ENCODE data around the gene KCNJ5.

The KCNJ5 gene

DNA sequence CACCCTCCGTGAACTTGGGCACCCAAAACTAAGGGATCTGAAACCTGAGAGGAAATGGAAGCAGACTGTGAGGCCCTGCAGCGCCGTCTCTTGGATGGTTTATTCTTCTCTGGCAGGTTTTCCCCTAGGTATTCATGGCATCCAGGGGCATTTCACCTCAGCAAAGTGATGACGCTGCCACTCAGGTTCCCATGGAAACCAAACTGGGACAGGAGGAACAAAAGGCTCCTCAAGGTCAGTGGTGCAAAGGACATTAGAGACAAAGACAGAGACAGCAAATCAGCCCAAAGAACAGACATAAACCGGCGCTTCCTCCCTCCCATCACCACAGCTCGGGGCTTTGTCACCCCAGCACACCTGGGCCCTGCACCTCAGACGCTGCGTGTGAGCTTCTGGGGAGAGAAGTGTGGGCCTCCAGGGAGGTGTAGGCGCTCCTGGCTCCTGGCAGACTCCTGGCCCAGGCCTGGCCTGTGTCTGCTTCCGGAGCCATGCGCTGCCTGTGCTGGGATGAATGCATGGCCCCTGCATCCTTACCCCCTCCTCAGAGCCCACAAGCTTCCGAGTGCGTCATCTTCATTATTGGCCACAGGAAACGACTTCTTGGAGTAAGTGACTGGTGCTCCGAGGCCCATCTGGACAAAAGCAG, 45.6 kb downstream of the KCNJ5 start:
- H3K9ac ChIP-seq (ENCODE audit: low read depth, low read length) = peak overlapping the region; percentile 54

DNA sequence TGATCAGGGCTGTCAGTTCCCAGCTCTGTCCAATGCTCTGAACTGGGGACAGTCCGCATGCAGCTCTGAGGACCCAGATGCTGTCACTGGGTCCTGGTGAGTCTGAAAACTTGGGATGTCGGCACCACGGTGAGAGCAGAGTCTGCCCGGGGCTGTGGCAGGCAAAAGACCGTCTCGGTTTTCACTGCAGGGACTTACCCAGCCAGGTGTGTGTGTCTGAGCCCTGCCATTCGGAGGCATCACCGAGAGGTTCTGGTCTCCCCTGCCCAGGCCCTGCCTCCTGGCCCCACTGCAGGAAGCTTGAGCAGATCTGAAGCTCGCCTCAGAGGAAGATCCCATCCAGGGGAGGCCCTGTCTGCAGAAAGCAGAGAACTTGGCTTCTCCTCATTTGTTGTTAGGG, 46.3 kb downstream of the KCNJ5 start:
- H3K9me3 ChIP-seq (ENCODE audit: insufficient read depth, low read depth, low read length) = no peaks in the 10 kb centered on the region
- peaks cover 14% of the 10 kb centered on the region for H3K4me1 ChIP-seq (ENCODE audit: insufficient read depth, low read length)
- WGBS = 85% methylated on average over 9 of the region's 9 CpGs
- H3K4me3 ChIP-seq (ENCODE audit: low read length) = no peak overlapping the region
- H3K9ac ChIP-seq (ENCODE audit: low read depth, low read length) = peak overlapping the region; percentile 54; the same call in 1 of the 2 replicates
- H3K36me3 ChIP-seq (ENCODE audit: insufficient read depth, low read length) = no peaks in the 10 kb centered on the region
- no peak overlapping the region for H3K27ac ChIP-seq (ENCODE audit: low read depth, low read length)
- H3K27me3 ChIP-seq (ENCODE audit: insufficient read depth, low read length) = peaks cover 35% of the 10 kb centered on the region; the same call in 1 of the 2 replicates

More for the DNA sequence above, 45.6 kb downstream of the KCNJ5 start:
- Histone ChIP-seq H3K27ac (ENCODE audit: low read depth, low read length) (peak overlapping the region; percentile 33; the same call in 1 of the 2 replicates), H3K9me3 (ENCODE audit: insufficient read depth, low read depth, low read length) (no peaks in the 10 kb centered on the region), H3K4me3 (ENCODE audit: low read length) (no peak overlapping the region), H3K27me3 (ENCODE audit: insufficient read depth, low read length) (peaks cover 43% of the 10 kb centered on the region), H3K36me3 (ENCODE audit: insufficient read depth, low read length) (no peaks in the 10 kb centered on the region), H3K4me1 (ENCODE audit: insufficient read depth, low read length) (peaks cover 14% of the 10 kb centered on the region)
- WGBS = 73% methylated on average over 16 of the region's 16 CpGs

DNA sequence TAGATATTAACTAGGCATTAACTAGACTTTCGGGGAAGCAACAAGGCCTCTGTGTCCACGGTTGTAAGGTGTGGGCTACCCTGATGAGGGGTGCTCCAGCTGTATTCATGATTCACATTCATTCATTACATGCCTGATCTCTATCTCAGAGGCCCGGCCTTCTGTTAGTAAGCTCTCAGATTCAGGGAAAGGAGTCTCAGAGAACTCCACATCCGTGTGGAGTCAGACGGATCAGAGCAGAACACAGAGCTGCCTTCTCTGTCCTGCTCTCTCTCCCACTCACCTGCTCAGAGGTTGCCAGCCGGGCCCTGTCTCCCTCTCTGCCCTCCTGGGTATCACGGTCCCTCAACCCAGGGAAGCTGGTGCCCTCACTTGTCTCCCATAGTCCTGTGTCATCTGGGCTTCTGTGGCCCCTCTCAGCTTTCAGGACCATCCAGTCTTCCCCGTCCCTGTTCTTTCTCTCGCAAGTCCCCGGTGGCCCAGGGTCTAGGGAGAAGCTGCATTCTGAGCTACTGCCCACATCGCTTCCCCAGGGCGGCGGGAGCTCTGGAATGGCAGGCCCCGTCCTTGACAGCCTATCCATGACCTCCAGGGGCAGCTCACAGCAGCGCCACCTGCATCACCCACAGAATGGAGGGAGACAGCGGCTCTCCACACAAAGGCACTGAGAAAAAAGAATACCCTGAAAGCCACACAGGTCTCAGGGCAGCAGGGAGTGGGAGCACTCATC, 47.2 kb downstream of the KCNJ5 start:
- Histone ChIP-seq H3K9ac (ENCODE audit: low read depth, low read length) (no peak overlapping the region), H3K27me3 (ENCODE audit: insufficient read depth, low read length) (peaks cover 35% of the 10 kb centered on the region; the same call in 1 of the 2 replicates), H3K9me3 (ENCODE audit: insufficient read depth, low read depth, low read length) (no peaks in the 10 kb centered on the region), H3K36me3 (ENCODE audit: insufficient read depth, low read length) (no peaks in the 10 kb centered on the region), H3K4me1 (ENCODE audit: insufficient read depth, low read length) (peaks cover 14% of the 10 kb centered on the region), H3K4me3 (ENCODE audit: low read length) (no peak overlapping the region), H3K27ac (ENCODE audit: low read depth, low read length) (no peak overlapping the region)
- 90% methylated on average over 16 of the region's 16 CpGs for WGBS

DNA sequence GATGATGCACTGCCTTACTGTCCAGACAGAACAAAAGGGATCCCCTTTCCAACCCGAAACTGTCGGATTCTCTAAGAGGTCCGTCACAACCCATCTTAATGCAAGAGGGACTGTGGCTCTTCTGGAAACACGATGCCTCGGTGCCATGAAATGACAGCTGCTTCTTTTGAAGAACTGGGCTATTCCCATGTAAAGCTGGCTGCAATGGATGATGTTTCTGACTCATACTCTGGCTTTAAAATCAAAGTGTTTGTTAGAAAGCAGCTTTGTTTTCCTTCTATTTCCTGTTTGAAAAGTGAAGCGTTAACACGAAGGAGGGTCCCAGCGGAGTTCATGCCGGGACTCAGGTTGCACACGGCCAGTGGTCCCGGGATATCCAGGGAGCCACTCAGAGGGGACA, 48.4 kb downstream of the KCNJ5 start:
- no peak overlapping the region for H3K27ac ChIP-seq (ENCODE audit: low read depth, low read length)
- no peak overlapping the region for H3K4me3 ChIP-seq (ENCODE audit: low read length)
- WGBS = 77% methylated on average over 11 of the region's 11 CpGs

DNA sequence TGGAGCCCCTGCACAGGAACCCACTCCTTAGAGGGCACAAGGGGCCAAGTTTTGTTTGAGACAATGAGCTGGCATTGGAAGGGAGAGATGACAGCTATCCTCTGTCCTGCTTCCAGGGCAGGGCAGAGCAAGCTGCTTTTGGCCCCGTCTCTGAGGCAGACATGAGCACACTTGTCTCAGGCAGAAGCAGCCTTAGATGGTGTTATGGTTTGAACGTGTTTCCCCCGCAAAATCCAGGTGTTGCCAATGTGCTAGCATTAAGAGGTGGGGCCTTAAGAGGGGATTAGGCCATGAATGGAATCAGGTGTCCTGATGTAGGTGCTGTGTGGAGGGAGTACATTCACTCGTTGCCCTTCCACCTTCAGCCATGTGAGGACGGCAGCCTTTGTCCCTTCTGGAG, 49.0 kb downstream of the KCNJ5 start:
- no peak overlapping the region for H3K4me3 ChIP-seq (ENCODE audit: low read length)
- H3K4me1 ChIP-seq (ENCODE audit: insufficient read depth, low read length) = peaks cover 14% of the 10 kb centered on the region
- 88% methylated on average over 5 of the region's 5 CpGs for WGBS
- peaks cover 23% of the 10 kb centered on the region; the same call in 1 of the 2 replicates for H3K27me3 ChIP-seq (ENCODE audit: insufficient read depth, low read length)
- no peak overlapping the region for H3K9ac ChIP-seq (ENCODE audit: low read depth, low read length)
- no peaks in the 10 kb centered on the region for H3K9me3 ChIP-seq (ENCODE audit: insufficient read depth, low read depth, low read length)
- H3K36me3 ChIP-seq (ENCODE audit: insufficient read depth, low read length) = no peaks in the 10 kb centered on the region
- no peak overlapping the region for H3K27ac ChIP-seq (ENCODE audit: low read depth, low read length)

More for the DNA sequence above, 48.4 kb downstream of the KCNJ5 start:
- peaks cover 14% of the 10 kb centered on the region for H3K4me1 ChIP-seq (ENCODE audit: insufficient read depth, low read length)
- H3K9ac ChIP-seq (ENCODE audit: low read depth, low read length) = no peak overlapping the region
- no peaks in the 10 kb centered on the region for H3K36me3 ChIP-seq (ENCODE audit: insufficient read depth, low read length)
- H3K27me3 ChIP-seq (ENCODE audit: insufficient read depth, low read length) = peaks cover 28% of the 10 kb centered on the region; the same call in 1 of the 2 replicates
- no peaks in the 10 kb centered on the region for H3K9me3 ChIP-seq (ENCODE audit: insufficient read depth, low read depth, low read length)

DNA sequence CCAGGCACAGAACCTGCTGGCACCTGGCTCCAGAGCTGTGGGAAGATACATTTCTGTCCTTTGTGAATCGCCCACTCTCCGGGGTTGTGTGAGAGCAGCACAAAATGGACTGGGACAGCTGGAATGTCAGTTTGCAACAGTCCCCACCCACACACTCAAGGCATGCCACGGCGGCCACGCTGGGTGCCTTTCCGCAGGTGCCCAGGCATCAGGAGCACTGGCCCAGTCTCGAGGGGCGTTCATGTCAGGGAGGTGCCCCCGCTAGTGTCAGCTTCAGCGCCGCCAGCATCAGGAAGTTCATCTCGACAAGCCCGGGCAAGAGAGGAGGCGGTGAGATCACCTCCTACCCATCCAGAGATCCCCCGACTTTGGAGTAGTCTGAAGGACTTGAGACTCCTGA, 49.4 kb downstream of the KCNJ5 start:
- WGBS = 94% methylated on average over 15 of the region's 15 CpGs
- Histone ChIP-seq H3K9me3 (ENCODE audit: insufficient read depth, low read depth, low read length) (no peaks in the 10 kb centered on the region), H3K27me3 (ENCODE audit: insufficient read depth, low read length) (peaks cover 21% of the 10 kb centered on the region; the same call in 1 of the 2 replicates), H3K4me3 (ENCODE audit: low read length) (no peak overlapping the region), H3K9ac (ENCODE audit: low read depth, low read length) (no peak overlapping the region), H3K27ac (ENCODE audit: low read depth, low read length) (no peak overlapping the region), H3K36me3 (ENCODE audit: insufficient read depth, low read length) (no peaks in the 10 kb centered on the region), H3K4me1 (ENCODE audit: insufficient read depth, low read length) (peaks cover 14% of the 10 kb centered on the region)

DNA sequence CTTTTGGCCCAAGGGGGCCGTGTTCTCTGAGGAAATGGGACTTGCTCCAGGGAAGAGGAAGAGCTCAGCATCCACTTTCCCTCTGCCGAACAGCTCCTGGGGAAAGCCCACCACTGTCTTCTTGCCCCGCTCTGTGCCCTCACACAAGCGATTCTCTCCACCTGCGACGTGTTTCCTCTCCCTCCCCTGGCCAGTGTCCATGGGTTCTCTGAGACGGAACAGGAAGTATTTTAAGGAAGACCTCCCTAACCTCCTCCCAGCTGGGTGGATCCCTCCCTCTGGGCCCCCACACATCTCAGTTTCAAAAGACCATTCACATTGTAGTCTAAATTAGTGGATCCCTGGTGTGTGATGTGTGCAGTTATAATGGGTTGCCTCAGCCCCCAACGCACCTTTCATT, 50.0 kb downstream of the KCNJ5 start:
- H3K9me3 ChIP-seq (ENCODE audit: insufficient read depth, low read depth, low read length) = no peaks in the 10 kb centered on the region
- peaks cover 13% of the 10 kb centered on the region for H3K4me1 ChIP-seq (ENCODE audit: insufficient read depth, low read length)
- 92% methylated on average over 8 of the region's 8 CpGs for WGBS
- no peak overlapping the region for H3K4me3 ChIP-seq (ENCODE audit: low read length)
- H3K36me3 ChIP-seq (ENCODE audit: insufficient read depth, low read length) = no peaks in the 10 kb centered on the region
- no peak overlapping the region for H3K27ac ChIP-seq (ENCODE audit: low read depth, low read length)
- no peak overlapping the region for H3K9ac ChIP-seq (ENCODE audit: low read depth, low read length)
- peaks cover 21% of the 10 kb centered on the region; the same call in 1 of the 2 replicates for H3K27me3 ChIP-seq (ENCODE audit: insufficient read depth, low read length)

DNA sequence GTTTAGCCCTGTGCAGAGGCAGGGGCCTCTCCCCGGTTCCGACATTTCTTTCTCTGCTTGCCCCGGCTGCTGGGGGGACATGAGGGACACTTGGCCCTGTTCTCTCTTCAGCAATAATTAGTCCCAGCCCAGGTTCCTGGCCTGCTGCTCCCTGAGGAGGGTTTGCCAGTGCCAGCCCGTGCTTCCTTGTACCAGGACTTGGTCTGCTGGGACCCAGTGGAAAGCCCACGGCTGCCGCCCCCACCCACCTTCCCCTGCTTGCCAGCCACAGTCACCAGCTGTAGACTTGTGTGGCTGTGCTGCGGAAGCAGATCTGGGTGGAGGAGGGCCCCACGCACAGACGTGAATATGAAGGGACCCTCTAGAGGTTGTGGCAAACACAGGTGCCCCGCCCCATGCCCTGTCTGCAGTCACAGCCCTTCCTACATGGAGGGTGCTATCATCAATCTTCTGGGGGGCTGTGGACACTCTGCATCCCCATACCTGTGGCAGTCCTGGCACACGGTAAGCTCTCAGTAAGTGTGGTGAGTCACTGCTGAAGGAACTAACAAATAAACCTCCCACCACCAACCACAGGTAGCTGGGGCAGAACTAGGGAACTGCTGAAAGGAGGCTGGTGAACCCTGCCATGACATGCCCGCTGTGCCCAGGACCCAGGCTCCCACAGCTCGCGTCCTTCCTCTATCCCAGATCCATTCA, 50.6 kb downstream of the KCNJ5 start:
- Histone ChIP-seq H3K27ac (ENCODE audit: low read depth, low read length) (no peak overlapping the region), H3K36me3 (ENCODE audit: insufficient read depth, low read length) (no peaks in the 10 kb centered on the region), H3K9ac (ENCODE audit: low read depth, low read length) (no peak overlapping the region), H3K4me1 (ENCODE audit: insufficient read depth, low read length) (peaks cover 7% of the 10 kb centered on the region), H3K9me3 (ENCODE audit: insufficient read depth, low read depth, low read length) (no peaks in the 10 kb centered on the region), H3K27me3 (ENCODE audit: insufficient read depth, low read length) (peaks cover 21% of the 10 kb centered on the region; the same call in 1 of the 2 replicates), H3K4me3 (ENCODE audit: low read length) (no peak overlapping the region)
- WGBS = 89% methylated on average over 14 of the region's 14 CpGs

DNA sequence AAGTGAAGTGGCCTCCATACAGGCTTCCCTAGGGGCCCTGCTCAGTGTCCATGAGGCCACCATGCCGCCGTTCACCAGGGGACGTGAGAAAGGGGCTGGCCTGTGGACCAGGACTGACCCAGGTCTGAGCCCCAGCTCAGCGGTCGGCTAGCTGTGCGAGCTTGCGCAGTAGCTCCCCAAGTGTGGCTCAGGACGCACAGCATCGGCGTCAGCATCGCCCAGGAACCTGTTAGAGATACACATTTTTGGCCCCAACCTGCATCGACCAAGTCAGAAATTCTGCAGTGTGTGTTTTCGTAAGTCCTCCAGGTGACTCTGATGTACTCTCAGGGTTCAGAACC, 51.1 kb downstream of the KCNJ5 start:
- H3K36me3 ChIP-seq (ENCODE audit: insufficient read depth, low read length) = no peaks in the 10 kb centered on the region
- H3K27me3 ChIP-seq (ENCODE audit: insufficient read depth, low read length) = peaks cover 17% of the 10 kb centered on the region; the same call in 1 of the 2 replicates
- H3K9ac ChIP-seq (ENCODE audit: low read depth, low read length) = no peak overlapping the region
- H3K9me3 ChIP-seq (ENCODE audit: insufficient read depth, low read depth, low read length) = no peaks in the 10 kb centered on the region
- H3K27ac ChIP-seq (ENCODE audit: low read depth, low read length) = no peak overlapping the region
- peaks cover 2% of the 10 kb centered on the region for H3K4me1 ChIP-seq (ENCODE audit: insufficient read depth, low read length)
- H3K4me3 ChIP-seq (ENCODE audit: low read length) = no peak overlapping the region
- 96% methylated on average over 13 of the region's 13 CpGs for WGBS

DNA sequence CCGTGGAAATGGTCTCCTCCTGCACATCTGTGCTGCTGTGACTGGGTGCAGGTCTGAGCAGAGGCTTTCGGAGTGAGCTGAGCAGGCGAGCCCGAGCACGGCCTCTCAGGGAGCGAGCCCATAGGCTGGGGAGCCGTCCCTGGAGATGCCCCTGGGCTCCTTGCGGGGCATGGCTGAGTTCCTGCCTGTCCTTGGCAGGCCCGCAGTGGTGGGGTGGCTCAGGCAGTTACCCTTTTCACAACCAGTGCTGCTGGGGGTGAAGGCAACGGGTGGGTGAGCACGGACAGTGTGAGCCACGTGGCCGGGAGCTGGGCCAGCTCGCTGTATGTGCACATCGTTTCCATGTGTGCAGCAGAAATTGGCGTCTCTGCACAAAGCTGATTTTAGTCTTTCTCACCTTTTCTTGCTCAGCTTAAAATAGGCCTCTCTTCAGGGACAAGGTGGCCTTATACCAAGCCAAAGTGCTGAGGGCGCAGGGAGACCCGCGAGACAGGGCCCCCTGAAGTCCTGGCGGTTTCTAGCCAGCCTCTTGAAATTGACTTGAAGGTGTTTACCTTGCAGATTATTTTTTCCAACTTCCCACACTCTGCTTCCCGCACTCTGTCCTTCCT, 51.8 kb downstream of the KCNJ5 start, which contains the start of gene TP53AIP1:
Gene TP53AIP1 (minus strand): TSS at position 55 of the 611 bp plus-strand sequence. CDS start 5,053 bp downstream, outside the sequence.
- no peaks in the 10 kb centered on the region for H3K4me1 ChIP-seq (ENCODE audit: insufficient read depth, low read length)
- H3K4me3 ChIP-seq (ENCODE audit: low read length) = no peak within 1 kb of the TSS
- no peaks in the 10 kb centered on the region for H3K36me3 ChIP-seq (ENCODE audit: insufficient read depth, low read length)
- no peak within 1 kb of the TSS for H3K9ac ChIP-seq (ENCODE audit: low read depth, low read length)
- H3K27ac ChIP-seq (ENCODE audit: low read depth, low read length) = no peak within 1 kb of the TSS
- peaks cover 15% of the 10 kb centered on the region; the same call in 1 of the 2 replicates for H3K27me3 ChIP-seq (ENCODE audit: insufficient read depth, low read length)
- WGBS = 92% methylated on average over 21 of the region's 21 CpGs
- H3K9me3 ChIP-seq (ENCODE audit: insufficient read depth, low read depth, low read length) = no peaks in the 10 kb centered on the region

All from HUES64 (cell line).